ENCODE results near the gene ADCY3. TPM values are rescaled to one million over a fixed set of nuclear protein-coding genes. Genes with fewer than 3 reads are reported as not detected.

The ADCY3 gene
- total RNA-seq, 1 experiment from 2014 or later = 71.1 TPM

GRCh38 chr2:24922556-24922955 lies 2.5 kb upstream of the ADCY3 start:
- Histone ChIP-seq H2AFZ (ENCODE audit: low read depth, low read length, poor library complexity, severe bottlenecking) (no peak overlapping the region), H3K9ac (ENCODE audit: low read length) (no peak overlapping the region), H4K20me1 (ENCODE audit: insufficient read depth) (no peaks in the 10 kb centered on the region), H3K27me3 (ENCODE audit: insufficient read depth, low read length) (no peaks in the 10 kb centered on the region), H3K9me2 (ENCODE audit: insufficient read depth) (no peaks in the 10 kb centered on the region), H3K9me3 (ENCODE audit: control insufficient read depth in 1 of 2, insufficient read depth in 1 of 2, low read depth in 1 of 2, low read length in 2 of 2) (no peaks in the 10 kb centered on the region), H3K27ac (ENCODE audit: low read depth, low read length) (no peak overlapping the region), H3K4me3 (replicated peaks in 1 of 2; ENCODE audit: low read depth in 1 of 2, low read length in 2 of 2) (no peak overlapping the region), H3K4me2 (ENCODE audit: low read length) (no peak overlapping the region), H3K4me1 (ENCODE audit: control insufficient read depth in 1 of 2, insufficient read depth in 2 of 2, low read length in 2 of 2) (peaks cover 5 to 20% of the 10 kb centered on the region in 2 experiments; a peak in 3 of 4 replicates), H3K36me3 (ENCODE audit: control insufficient read depth in 1 of 2, insufficient read depth in 2 of 2, low read length in 2 of 2) (no peaks in the 10 kb centered on the region; a peak in 1 of 4 replicates), H3K79me2 (ENCODE audit: insufficient read depth, low read length) (peaks cover 20% of the 10 kb centered on the region)
- TF ChIP-seq ZFX (IDR thresholded peaks at IDR 0.05) = no peak
- CTCF ChIA-PET = no interaction called here
- TSS peak; percentile 30 for BruUV-seq (replicated peaks)
- no peak for ATAC-seq
- POLR2A ChIA-PET = no interaction called here
- intact Hi-C loops (cut with micrococcal nuclease) = no loop called here
- RAD21 ChIA-PET (ENCODE audit: low non-redundant PET in 1 of 2, low total read pairs in 2 of 2, uncharacterized antibody in 2 of 2, unreplicated experiment in 2 of 2) = no interaction called here
- no peak for DNase-seq (ENCODE audit: low read depth, low spot score)

DNA sequence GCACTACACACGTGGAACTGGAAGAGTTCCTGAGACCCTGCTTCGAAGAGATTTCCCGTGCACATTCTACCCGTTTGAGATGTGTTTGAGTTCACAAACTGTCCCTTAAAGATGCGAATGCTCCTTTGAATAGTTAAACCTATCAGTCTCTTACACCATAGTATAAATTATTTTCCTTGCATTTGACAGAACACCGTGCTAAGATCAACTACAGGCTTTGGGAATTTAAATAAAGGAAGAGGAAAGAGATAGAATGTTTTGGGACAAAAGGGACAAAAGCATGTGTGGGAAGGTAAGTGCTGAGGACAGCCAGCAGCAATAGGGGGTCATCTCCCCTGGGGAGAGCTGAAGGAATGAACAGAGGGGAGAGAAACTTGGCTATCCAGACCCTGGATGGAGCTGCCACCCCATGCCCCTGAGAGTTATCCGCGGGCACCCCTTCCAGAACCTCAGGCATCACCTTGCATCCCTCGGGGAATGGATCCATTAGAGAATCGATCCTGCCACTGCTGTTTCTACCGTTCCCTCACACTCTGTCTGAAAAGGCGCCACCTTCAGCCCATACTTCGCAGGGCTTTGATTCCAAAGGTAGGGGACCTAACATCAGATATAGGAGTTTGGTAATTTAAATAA lies 888 bp upstream of the ADCY3 start:
- DNase-seq (ENCODE audit: low read depth, low spot score) = no peak
- peak overlapping the region; percentile 89 for H3K4me2 ChIP-seq (ENCODE audit: low read length)
- intact Hi-C loops (cut with micrococcal nuclease) = loop anchor here (1.0 kb wide), 1 partner anchor 511 kb away; no protein-coding TSS in a partner anchor
- no peaks in the 10 kb centered on the region; a peak in 1 of 4 replicates for H3K36me3 ChIP-seq (ENCODE audit: control insufficient read depth in 1 of 2, insufficient read depth in 2 of 2, low read length in 2 of 2)
- H2AFZ ChIP-seq (ENCODE audit: low read depth, low read length, poor library complexity, severe bottlenecking) = peak overlapping the region; percentile 55
- H3K27ac ChIP-seq (ENCODE audit: low read depth, low read length) = peak overlapping the region; percentile 54
- peak overlapping the region; percentile 54 for H3K9ac ChIP-seq (ENCODE audit: low read length)
- H3K4me1 ChIP-seq (ENCODE audit: control insufficient read depth in 1 of 2, insufficient read depth in 2 of 2, low read length in 2 of 2) = peaks cover 5 to 20% of the 10 kb centered on the region in 2 experiments; a peak in 3 of 4 replicates
- no peaks in the 10 kb centered on the region for H3K9me2 ChIP-seq (ENCODE audit: insufficient read depth)
- POLR2A ChIA-PET = interaction anchor here (0.7 kb wide), 1 partner anchor 10 kb away, joined by 3 read pairs; no protein-coding TSS in a partner anchor
- peaks cover 36% of the 10 kb centered on the region for H3K79me2 ChIP-seq (ENCODE audit: insufficient read depth, low read length)
- RAD21 ChIA-PET (ENCODE audit: low non-redundant PET in 1 of 2, low total read pairs in 2 of 2, uncharacterized antibody in 2 of 2, unreplicated experiment in 2 of 2) = no interaction called here
- H3K27me3 ChIP-seq (ENCODE audit: insufficient read depth, low read length) = no peaks in the 10 kb centered on the region
- no peaks in the 10 kb centered on the region for H4K20me1 ChIP-seq (ENCODE audit: insufficient read depth)
- TF ChIP-seq, protein P1, sequence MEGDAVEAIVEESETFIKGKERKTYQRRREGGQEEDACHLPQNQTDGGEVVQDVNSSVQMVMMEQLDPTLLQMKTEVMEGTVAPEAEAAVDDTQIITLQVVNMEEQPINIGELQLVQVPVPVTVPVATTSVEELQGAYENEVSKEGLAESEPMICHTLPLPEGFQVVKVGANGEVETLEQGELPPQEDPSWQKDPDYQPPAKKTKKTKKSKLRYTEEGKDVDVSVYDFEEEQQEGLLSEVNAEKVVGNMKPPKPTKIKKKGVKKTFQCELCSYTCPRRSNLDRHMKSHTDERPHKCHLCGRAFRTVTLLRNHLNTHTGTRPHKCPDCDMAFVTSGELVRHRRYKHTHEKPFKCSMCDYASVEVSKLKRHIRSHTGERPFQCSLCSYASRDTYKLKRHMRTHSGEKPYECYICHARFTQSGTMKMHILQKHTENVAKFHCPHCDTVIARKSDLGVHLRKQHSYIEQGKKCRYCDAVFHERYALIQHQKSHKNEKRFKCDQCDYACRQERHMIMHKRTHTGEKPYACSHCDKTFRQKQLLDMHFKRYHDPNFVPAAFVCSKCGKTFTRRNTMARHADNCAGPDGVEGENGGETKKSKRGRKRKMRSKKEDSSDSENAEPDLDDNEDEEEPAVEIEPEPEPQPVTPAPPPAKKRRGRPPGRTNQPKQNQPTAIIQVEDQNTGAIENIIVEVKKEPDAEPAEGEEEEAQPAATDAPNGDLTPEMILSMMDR (IDR thresholded peaks at IDR 0.05 in 2 of 3, conservative IDR thresholded peaks at IDR 0.05 in 1 of 3; ENCODE audit: borderline replicate concordance in 1 of 3, insufficient read depth in 1 of 3, low read depth in 2 of 3, low read length in 2 of 3) = peak; percentile 44 to 69 (median 64); a peak in 5 of 6 replicates
- no peak for TF ChIP-seq ATF3 (IDR thresholded peaks at IDR 0.05)
- peak; percentile 64 for ATAC-seq
- no peaks in the 10 kb centered on the region for H3K9me3 ChIP-seq (ENCODE audit: control insufficient read depth in 1 of 2, insufficient read depth in 1 of 2, low read depth in 1 of 2, low read length in 2 of 2)
- BruUV-seq (replicated peaks) = TSS peak; percentile 71
- peak overlapping the region; percentile 61 to 66 for H3K4me3 ChIP-seq (replicated peaks in 1 of 2; ENCODE audit: low read depth in 1 of 2, low read length in 2 of 2)
- CTCF ChIA-PET = no interaction called here

All from HCT116 (cell line).